ENCODE measurements around the gene LPP.

The LPP gene

DNA sequence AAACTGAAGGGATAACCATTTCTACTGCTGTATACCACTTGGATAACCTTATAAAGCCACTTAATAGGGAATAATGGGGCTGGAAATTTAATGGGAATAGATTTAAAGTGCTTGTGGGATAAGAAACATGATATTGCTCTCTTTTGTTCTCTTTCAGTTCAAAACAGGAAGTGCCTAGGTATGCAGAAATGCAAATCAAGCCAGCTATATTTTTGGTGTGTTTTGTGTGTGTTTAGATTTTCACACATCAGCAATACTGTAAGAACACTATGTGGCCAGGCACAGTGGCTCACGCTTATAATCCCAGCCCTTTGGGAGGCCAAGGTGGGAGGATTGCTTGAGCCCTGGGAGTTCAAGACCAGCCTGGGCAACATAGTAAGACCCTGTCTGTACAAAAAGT lies 575.5 kb downstream of the LPP start:
- no peak for DNase-seq

DNA sequence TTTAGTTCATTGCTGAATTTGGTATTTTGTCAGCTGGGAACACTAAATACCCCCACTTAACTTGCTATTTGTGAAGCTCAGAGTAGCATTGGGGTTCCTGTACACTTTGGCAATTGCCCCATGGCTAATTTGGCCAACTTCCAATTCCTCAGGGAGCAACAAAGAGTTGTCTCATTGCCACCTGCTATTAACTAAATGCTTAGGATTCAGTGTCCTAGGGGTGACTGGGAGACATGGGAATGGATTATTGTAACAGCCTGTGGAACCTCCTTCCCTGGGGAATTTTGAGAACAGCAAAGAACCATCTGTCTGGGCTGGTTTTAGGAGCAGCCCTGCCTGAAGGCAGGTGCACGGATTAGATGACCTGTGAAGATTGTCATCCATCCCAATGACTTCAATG lies 580.4 kb downstream of the LPP start:
- DNase-seq = no peak

DNA sequence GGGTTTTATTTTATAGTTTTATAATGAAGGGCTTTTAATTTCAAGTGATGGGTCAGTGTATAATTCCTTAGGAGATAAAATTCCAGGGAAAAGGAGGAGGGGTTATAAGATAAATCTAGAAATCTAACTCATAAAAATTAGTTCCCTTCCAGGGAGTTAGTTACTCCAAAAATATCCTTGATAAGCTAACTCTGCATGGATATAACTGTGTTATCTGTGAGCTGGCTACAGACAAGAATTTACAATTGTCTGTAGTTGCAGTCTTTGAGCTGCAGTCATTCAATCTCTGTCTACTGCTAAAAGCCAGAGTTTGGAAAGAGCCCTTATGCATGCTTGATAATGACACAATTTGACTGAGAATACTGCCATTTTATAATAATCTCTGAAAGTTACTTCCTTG lies 585.6 kb downstream of the LPP start:
- no peak for DNase-seq

DNA sequence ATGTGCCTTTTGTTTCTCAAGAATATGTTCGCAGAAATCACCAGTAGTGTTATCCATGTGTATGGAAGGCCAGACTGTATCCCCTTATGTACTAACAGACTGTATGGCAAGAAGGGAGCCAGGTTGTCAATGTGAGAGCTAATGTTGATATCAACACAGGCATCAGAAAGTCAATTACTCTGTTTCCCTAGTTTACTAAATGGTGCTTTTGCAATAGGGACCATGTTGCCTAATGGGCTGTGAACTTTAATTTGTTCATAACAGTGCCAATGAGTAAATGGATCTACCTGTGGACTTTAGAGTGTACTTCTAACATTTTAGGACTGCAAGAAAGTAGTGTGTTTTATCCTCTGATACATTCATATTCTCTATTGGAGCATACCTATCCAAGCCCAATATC lies 586.1 kb downstream of the LPP start:
- no peak for DNase-seq

DNA sequence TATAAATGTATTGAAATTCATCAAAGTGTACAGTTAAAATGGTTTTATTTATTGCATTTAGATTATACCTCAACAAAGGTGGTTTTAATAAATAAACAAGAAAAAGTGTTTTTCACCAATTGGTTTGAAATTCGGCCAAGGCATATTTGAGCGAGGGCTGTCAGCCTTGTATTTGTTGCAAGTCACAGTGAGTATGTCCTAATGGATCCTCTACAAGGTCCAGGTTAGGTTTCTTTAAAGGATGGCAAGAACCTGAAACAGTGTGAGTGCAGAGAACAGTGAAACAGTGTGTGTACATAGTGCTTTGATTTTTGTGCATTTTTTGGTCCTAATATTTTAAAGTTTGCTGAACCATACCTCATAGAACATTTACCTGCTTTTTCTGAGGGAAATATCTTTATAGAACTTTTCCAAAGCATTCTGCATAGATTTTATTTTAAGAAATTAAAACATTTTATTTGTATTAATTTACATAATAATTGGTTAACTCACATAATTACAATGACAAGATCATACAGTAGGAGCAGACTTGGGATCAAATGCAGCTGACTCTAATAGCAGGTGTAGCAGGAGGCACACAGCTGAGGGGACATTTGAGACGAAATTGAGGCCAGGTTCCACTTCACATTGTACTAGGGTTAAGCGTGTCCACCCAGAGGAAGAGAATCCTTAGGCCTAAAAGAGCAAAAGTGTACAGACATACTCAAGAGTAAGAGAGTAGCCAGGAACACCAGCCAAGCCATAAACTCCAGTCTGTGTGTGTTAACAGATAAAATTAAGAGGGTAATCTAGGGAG lies 589.0 kb downstream of the LPP start:
- no peak for DNase-seq

DNA sequence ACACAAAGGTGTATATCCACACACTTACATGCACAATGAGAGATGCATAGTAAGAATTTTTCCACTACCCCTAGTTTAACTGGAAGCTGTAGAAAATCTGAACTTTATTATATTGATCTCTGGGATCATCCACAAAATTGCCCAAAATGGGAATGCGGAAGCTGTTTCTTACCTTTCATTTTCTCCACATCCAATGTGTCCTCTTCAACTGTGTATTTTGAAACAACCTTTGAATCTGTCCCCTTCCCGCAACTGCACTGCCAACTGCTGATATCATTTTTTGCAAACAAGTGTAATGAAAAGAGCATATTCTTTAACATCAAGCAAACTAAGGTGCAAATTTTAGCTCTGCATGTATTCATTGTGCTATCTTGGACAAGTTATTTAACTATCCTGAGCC lies 590.2 kb downstream of the LPP start:
- DNase-seq = no peak

DNA sequence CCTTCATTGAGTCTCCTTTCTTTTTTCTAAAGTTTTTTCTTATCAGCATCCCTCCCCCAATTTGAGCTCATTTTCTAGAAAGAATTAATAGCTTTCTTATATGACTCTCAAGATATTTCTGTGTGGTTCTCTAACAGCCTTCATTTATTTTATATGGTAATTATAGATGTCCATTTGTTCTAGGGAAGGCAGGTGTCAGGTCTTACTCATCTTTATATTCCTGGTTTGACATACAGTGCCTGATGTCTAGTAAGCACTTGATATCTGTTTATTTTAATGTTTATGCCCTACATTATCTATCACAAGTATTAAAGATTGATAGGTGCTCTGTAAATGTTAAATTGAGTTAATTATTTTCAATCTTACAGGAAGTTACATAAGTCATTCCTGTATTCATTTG lies 591.1 kb downstream of the LPP start:
- DNase-seq = no peak

DNA sequence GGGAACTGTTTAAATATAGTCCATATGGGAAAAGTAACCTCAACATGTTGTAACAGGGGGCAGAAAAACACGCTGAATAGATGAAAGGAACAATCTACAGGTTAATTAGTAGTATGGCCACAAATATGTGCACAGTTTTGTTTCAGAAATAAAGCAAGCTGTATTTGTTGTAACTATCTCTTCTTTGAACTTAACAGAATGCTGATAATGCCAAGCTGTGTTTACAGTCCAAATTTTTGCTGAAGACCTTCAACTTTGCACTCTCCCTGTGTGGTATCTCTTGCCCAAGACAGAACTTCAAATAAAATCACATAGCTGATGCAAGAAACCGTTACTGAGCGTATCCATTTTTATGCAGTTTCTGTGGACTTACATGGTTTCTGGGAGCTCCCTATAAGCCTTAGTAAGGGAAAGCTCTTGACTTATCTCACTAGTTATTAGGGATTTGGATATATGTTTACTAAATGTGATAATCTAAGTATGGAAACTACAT lies 592.4 kb downstream of the LPP start:
- no peak for DNase-seq

DNA sequence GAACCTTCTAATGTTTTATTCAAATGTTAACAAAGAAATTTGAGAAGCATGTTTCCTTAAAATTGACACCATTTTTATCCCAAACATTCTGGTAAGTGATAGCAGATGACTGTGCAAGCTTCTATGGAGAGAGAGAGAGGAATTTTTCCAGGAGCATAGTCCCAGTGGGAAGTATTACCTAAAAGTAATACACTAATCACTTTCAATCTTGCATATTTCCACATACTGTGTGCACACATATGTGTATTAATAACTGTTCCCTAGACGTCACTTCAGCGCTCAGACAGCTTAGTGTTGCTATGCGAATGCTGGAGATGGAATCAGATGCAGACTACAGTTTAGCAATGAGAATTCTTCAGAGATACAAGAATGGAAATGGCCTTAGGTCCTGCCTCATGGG lies 593.5 kb downstream of the LPP start:
- no peak for DNase-seq

DNA sequence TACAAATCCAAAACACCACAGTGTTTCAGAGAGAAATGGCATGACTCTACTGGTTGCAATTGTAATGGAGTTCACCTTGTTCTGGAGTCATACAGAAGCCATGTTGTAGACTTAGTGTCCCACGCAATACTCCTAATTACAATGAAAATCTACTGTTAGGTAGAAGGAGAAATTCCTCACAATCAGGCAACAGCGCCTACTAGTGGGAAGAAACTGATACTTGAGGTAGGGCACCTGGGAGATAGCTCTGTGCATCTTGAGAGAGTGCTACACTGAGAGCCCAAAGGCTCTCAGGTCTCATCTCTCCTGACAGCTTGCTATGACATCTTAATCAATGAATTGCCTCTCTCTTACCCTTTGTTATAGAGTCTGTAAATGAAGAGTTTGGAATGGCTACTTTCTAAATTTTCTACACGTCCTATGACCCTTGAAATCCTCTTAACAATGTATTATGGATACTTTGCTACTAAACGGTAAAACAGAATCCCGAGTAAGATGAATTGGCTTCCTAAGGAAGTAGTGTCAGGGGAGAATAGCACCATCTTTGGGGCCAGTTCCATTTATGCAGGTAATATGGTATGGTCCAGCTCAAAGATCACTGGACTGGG lies 595.2 kb downstream of the LPP start:
- peak; percentile 58 for DNase-seq

DNA sequence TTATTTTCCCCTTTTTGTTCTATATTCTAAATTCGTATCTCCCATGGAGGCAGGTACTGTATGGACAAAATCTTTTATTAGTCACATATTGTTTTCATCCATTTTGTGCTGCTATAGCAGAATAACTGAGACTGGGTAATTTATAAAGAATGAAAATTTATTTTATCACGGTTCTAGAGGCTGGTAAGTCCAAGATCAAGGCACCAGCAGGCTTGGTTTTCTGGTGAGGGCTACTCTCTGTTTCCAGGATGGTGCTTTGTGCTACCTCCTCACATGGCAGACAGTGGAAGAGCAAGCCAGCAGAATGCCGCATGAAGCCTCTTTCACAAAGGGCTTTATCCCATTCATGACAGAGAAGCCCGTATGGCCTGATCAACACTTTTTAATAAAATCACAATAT lies 595.9 kb downstream of the LPP start:
- no peak for DNase-seq

DNA sequence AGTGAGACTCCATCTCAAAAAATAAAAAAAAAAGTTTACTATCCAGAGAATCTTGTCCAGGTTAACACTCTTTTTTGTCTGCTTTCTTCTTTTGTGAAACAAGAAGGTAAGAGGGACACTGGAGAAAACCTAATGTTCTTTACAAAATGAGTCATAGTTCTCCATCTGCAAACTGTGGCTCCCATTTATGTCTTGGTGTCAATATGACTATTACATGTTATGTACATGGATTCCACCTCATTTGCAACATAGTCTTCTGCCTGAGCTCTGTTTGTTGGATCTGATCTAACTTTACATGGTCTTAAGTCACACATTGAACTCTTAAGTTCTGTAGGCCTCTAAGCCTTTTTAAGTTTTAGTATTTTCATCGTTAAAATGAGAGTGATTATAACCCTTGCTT lies 596.7 kb downstream of the LPP start:
- DNase-seq = no peak

DNA sequence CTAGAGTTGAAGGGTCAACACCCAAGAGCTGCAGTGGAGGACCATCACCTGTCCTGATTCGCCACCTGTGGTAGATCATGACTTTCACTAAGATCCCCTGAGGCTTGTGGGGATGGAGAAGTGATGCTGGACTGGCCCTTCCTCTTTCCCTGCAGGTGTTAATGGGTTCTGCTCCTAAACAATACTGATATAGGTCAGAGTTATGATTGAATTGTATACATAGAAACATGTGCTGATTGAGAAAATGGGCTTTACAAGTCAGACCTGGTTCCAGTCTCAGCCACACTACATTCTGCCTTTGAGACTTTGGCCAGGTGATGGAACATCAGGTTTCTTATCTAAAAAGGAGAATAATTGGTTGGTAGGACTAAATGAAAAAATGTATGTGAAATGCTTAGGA lies 598.9 kb downstream of the LPP start:
- peak; percentile 4 for DNase-seq

DNA sequence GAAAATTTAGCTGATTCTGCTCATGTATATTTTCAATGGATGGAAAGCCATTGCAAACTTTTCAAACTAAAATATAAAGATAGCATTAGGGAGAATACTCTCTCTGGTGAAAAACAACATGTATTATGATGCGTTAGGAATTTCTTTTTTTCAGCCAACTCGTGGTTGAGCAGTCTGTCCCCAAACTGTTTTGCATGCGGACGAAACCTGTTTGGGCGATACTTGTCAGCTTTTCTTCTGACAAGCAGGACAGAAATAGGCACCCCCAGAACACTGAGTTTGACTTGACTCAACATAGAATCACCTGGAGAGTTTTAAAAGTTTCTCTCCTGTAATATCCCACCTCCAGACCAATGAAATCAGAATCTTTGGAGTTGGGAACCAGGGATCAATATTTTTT lies 600.3 kb downstream of the LPP start:
- DNase-seq = no peak

DNA sequence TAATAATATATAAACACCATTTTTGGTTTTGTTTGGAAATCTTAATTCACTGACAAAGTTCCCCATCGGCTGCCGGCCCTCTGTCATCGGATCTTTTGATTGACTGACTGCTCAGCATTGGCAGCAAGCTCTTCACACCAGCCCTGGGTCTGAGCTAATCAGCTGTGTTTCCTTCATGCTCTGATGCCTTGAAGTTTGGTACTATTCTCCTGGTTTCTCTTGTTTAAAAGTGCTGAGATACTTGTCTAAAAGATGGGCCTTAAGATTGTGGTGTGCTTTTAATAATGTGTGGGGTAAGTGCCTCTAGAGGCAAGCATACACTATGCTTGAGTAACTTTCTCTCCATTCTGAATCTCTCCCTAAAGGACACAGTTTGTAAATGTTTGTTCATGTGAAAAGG lies 602.3 kb downstream of the LPP start:
- no peak for DNase-seq

DNA sequence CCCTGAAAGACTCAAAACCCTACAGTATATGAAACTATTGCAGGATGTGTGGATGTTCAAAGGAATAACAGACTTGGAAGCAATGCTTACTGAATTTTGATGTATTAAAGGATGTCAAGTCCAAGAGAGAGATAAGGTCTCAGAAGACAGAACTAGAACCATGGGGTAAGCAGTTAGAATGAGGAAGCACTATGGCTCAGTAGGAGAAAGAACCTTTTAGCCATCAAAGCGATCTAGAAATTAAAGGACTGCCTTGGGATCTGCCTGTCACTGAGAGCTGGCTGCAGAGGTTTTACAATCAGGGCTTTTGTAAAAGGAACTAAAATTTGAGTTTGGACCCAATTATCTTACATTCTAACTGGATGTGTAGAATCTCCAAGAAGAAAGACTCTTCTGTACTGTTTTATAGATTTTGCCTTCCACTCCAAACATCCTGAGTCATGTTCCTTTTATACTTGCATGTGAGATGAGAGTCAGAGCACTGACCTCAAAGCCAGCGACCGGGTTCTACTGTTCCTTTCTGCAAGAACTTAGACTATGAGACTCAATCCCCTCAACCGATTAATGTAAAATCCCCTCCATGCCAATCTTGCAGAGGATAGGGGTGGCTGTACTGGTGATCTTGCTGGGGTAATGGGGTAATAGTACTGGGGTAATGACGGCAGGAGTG lies 605.5 kb downstream of the LPP start:
- DNase-seq = no peak

DNA sequence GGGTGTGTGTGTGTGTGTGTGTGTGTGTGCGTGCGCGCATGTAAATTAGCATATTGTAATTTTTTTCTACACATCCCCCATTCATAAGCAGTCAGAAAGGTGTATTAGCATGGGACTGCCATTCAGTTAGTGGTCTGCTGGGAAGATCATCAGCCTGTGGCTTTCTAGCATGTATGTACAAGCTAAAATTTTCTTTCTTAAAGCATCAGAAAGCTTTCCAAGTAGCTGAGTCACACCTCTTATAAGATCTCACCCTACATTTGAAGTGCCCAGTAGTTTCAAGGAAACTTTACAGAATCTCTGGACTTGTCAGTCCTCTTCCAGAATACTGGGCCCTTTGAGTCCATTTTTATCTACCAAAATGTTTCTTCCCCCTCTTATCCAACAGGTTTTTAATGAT lies 606.5 kb downstream of the LPP start:
- DNase-seq = no peak

DNA sequence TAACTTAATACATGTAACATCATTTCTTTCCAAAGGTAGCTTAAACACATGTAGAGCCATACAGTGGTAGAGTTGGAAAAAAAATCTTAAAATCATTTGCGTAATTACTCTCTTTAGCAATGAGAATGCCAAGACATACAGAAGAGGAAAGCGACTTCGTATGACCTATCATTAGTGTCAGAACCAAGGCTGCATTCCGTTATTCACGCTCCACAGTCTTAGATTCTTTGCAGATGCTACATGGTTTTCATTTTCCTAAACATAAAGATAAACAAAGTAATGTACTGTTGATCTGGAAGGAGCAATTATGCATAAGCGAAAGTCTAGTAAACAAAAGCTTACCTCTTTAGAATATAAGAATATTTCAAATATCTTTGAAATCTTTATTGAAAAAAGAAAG lies 607.5 kb downstream of the LPP start:
- DNase-seq = no peak

DNA sequence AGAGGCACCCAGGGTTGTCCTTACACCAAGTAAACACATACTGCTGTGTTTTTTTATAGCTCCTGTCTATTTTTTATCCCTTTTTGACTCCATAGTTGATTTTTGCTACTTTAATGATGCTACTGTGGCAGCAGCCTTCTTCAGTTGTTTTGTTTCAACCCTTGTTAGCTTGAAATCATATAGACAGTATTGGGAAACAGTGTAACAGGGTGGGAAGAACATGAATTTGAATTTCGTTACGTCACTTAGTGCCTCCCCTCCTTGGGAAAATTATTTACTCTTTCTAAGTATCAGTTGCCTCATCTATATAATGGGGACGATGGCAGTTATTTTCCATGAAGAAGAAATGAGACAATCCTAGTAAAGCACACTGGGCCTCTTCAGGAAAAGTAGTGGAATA lies 608.0 kb downstream of the LPP start:
- DNase-seq = no peak

DNA sequence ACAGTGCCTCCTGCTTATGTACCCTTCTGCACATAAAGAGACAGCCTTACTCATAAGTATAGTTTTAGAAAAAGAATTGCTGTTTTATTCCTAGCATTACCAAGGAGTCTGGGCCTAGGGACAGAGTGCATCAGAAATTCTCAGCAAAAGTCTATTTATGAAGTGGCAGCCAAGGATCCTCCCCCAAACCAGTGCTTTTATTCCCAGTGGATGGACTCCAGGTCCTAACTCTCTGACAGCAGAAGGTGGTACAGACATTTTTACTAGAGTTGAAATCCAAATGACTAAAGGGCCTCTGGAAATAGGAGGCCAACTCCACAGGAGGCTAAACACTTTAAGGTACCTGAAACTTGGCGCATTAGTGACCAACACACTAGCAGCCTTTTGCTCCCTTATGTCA lies 610.7 kb downstream of the LPP start:
- no peak for DNase-seq

DNA sequence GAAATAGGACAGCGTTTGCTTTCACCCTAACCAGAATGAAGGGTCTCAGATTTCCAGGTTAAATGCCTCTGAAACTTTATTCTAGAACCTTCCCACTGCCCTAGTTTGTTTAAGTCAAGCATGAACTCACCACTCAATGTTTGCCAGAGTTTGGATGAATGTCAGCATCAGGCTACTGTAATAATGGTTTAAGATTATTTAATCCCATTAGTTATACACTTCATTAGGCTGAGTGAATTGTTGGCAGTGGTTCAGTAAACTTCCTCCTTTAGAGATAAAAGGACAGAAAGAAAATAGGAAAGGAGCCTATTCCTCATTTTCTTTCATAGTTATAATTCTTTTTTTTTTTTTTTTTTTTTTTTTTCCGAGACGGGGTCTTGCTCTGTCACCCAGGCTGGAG lies 615.9 kb downstream of the LPP start:
- DNase-seq = no peak

DNA sequence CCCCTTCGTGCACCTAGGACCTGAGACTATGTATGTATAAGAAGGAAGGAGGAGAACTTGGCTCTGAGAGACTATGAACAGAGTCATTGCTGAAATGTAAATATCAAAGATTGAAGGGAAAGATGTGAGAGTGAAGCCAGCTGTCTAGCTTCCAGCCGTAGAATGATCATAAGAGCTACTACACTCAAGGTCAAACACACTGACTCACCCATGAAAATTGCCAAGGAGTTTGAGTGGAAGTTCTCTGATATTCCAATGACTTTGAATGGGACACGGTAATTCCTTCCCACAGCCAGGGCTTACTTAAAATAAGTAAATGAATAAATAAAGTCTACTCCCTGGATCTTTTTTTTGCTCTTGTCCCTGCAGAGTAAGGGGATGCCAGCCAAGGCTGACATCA lies 618.9 kb downstream of the LPP start:
- no peak for DNase-seq

DNA sequence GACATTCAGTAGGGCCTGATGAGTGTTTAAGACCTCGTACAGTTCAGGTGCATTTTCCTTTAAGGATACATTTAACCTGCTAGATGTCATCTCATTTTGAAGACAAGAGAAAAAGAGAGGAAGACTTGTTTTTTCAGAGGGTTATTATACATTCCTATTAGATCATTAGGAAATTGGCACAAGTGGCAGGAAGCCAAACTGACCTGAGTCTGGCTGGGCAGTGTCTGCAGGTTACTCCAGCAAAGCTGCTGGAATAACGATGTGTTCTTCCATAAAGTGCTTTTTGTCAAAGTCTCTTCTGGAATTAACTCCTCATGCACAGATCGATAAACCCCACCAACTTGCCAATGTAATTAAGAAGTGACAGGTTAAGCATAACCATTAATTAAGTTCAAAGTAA lies 621.5 kb downstream of the LPP start:
- DNase-seq = no peak

DNA sequence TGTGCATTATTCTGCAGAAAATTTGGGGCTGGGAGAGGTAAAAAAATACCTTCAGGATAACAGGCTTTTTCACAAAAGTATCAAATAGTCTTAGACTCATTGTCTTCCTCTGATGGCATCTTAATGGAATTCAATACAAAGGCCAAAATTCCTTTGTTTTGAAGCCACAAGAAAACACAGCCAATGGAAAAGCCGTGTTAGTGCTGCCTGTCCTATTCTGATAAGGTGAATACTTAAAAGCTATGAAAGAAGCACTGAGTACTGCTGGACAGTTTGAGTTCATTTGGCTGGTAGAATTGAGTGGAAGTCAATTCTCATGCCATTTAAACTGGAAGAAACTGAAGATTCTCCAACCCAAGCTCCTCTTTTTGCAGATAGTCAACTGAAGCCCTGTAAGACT lies 622.5 kb downstream of the LPP start:
- DNase-seq = no peak

Data from stimulated activated CD4-positive, alpha-beta T cell treated with anti-CD3 and anti-CD28 coated beads, Interleukin-15, amount 100 ng/mL, for 24 hours (primary cell).